HL-60 (cell line): ENCODE results near the gene SHH.

Experiments used
- DNase-seq, 2 experiments: peaks; one replicate each; pipeline ENCODE4 v3.0.0-alpha.2; 2010 to 2020; ENCODE audit warnings: low read depth in 1 of 2, low spot score in 1 of 2
- H3K27ac ChIP-seq: fragments of 250-450 bp; sonication (Bioruptor Pico); replicated peaks from 2 replicates; pipeline ENCODE4 v1.5.1; 2020; ENCODE audit warnings: mild to moderate bottlenecking, moderate library complexity
- H3K27me3 ChIP-seq: fragments of 250-450 bp; sonication (Bioruptor Pico); 2 replicates; pipeline ENCODE4 v1.5.1; 2021; ENCODE audit warnings: mild to moderate bottlenecking, moderate library complexity; ENCODE audit not compliant: insufficient read depth, poor library complexity, severe bottlenecking
- H3K4me3 ChIP-seq: replicated peaks from 2 replicates; pipeline ENCODE4 v1.5.1; 2011; ENCODE audit warnings: mild to moderate bottlenecking, control low read depth, low read length; ENCODE audit not compliant: insufficient read depth
- GABPA ChIP-seq: IDR thresholded peaks from 2 replicates; pipeline ENCODE4 v1.6.1; 2012; ENCODE audit warnings: low read depth
- POLR2AphosphoS5 ChIP-seq: IDR thresholded peaks from 2 replicates; pipeline ENCODE4 v1.6.1; 2012; ENCODE audit warnings: low read depth
- SPI1 ChIP-seq: IDR thresholded peaks from 2 replicates; pipeline ENCODE4 v1.6.1; 2012; ENCODE audit warnings: low read depth, mild to moderate bottlenecking, borderline replicate concordance
- TF ChIP-seq, protein P1 (sequence below): IDR thresholded peaks from 2 replicates; pipeline ENCODE4 v1.6.1; 2012; ENCODE audit warnings: low read depth; ENCODE audit not compliant: insufficient replicate concordance
- TF ChIP-seq, protein P2 (sequence below): IDR thresholded peaks from one replicate; pipeline ENCODE4 v1.5.1; 2011; ENCODE audit warnings: low read length, control low read depth, inconsistent platforms; ENCODE audit not compliant: insufficient read depth

The SHH gene

DNA sequence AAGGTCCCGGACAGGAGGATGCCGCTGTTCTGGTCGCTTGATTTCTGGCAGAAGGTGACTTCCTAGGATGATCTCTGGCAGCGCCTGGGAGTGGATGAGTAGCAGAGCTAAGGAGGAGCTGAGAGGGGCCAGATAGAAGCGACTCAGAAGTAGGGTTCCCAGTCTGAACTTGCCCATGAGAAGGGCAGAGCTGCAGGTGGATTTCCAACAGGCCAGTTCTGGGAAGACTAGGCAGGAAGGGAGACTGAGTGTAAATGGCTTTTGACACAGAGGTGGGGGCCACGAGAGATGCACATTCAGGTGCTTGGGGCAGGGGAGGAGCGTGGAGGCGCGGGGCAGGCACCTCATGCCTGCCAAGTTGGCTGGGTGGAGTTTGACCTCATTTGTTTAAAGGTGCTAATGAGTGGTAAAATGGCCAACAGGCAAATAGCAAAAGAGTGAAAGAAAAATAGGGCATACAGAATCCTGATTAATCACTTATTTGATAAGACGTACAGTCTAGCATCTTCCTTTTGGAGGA is 58.8 kb downstream of the SHH start:
- no peaks in the 10 kb centered on the region for H3K27me3 ChIP-seq
- TF ChIP-seq, protein P1, sequence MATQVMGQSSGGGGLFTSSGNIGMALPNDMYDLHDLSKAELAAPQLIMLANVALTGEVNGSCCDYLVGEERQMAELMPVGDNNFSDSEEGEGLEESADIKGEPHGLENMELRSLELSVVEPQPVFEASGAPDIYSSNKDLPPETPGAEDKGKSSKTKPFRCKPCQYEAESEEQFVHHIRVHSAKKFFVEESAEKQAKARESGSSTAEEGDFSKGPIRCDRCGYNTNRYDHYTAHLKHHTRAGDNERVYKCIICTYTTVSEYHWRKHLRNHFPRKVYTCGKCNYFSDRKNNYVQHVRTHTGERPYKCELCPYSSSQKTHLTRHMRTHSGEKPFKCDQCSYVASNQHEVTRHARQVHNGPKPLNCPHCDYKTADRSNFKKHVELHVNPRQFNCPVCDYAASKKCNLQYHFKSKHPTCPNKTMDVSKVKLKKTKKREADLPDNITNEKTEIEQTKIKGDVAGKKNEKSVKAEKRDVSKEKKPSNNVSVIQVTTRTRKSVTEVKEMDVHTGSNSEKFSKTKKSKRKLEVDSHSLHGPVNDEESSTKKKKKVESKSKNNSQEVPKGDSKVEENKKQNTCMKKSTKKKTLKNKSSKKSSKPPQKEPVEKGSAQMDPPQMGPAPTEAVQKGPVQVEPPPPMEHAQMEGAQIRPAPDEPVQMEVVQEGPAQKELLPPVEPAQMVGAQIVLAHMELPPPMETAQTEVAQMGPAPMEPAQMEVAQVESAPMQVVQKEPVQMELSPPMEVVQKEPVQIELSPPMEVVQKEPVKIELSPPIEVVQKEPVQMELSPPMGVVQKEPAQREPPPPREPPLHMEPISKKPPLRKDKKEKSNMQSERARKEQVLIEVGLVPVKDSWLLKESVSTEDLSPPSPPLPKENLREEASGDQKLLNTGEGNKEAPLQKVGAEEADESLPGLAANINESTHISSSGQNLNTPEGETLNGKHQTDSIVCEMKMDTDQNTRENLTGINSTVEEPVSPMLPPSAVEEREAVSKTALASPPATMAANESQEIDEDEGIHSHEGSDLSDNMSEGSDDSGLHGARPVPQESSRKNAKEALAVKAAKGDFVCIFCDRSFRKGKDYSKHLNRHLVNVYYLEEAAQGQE = no peak
- TF ChIP-seq, protein P2, sequence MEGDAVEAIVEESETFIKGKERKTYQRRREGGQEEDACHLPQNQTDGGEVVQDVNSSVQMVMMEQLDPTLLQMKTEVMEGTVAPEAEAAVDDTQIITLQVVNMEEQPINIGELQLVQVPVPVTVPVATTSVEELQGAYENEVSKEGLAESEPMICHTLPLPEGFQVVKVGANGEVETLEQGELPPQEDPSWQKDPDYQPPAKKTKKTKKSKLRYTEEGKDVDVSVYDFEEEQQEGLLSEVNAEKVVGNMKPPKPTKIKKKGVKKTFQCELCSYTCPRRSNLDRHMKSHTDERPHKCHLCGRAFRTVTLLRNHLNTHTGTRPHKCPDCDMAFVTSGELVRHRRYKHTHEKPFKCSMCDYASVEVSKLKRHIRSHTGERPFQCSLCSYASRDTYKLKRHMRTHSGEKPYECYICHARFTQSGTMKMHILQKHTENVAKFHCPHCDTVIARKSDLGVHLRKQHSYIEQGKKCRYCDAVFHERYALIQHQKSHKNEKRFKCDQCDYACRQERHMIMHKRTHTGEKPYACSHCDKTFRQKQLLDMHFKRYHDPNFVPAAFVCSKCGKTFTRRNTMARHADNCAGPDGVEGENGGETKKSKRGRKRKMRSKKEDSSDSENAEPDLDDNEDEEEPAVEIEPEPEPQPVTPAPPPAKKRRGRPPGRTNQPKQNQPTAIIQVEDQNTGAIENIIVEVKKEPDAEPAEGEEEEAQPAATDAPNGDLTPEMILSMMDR = no peak
- no peak for TF ChIP-seq SPI1
- TF ChIP-seq GABPA = no peak
- DNase-seq = no peak
- H3K4me3 ChIP-seq = no peak overlapping the region
- H3K27ac ChIP-seq = no peak overlapping the region

DNA sequence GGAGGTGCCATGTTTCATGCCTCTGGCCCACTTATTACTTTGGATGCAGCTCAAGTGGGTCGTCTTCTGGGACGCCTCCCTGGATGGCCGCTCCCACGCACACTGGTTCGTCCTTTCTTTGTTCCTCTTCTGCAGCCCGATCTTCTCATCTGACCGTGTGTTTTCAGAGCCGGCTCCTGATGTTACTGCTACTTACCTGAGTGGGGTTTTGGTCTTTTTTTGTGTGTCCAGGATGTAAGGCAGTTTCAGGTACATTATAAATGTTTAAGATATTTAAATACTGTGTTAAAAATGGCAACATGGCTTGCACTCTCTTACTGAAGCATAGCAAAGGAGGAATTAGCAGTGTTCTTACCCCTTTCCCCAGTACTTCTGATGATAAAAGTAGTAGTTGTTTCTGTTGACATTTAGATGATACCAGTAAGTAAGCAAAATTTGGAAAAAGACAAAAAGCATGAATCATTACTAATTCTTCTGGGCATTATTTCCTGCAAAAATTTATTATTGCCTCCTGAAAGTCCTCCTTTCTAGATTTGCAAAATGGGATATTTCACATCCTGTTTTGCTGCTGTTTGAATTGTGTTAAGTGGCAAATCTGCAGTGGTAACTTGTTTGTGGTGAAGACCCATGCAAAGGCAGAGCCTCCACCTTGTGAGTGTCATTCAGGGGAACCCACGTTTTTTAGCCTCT is 59.4 kb downstream of the SHH start:
- Histone ChIP-seq H3K27me3 (no peaks in the 10 kb centered on the region), H3K27ac (no peak overlapping the region), H3K4me3 (no peak overlapping the region)
- DNase-seq = no peak
- no peak for TF ChIP-seq GABPA
- TF ChIP-seq, protein P2 = no peak
- TF ChIP-seq, protein P1 = no peak
- TF ChIP-seq SPI1 = no peak
- TF ChIP-seq POLR2AphosphoS5 = no peak

DNA sequence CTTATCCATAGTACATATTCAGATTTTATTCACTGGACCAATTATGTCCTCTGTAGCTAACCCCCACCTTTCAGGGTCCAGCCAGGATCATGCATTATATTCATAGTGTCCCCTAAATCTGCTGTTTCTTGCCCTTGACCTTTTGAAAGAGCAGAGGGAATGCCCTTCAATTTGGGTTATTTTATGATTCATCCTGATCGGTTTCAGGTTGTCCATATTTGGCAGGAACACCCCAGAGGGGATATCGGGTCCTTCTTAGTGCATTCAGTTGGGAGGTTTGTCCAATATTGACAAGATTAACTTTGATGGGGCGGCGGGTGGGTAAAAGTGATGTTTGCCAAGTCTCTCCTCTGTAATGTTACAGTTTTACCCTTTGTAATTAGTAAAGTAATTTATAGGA is 60.9 kb downstream of the SHH start:
- DNase-seq = no peak
- H3K27me3 ChIP-seq = no peaks in the 10 kb centered on the region
- TF ChIP-seq, protein P2 = no peak
- TF ChIP-seq SPI1 = no peak
- no peak for TF ChIP-seq POLR2AphosphoS5
- TF ChIP-seq, protein P1 = no peak
- TF ChIP-seq GABPA = no peak
- H3K27ac ChIP-seq = no peak overlapping the region
- no peak overlapping the region for H3K4me3 ChIP-seq
